HEK293T (cell line): ENCODE data around the gene ICA1.

ENCODE experiments used
- CTCF ChIA-PET: fragments of 350-600 bp; formaldehyde crosslinking; extraction: SDS; loops from one replicate; lab custom pipeline; 2021; ENCODE audit warnings: antibody characterized with exemption, inconsistent platforms; lab: Yijun Ruan, JAX
- POLR2A ChIA-PET: fragments of 350-600 bp; formaldehyde crosslinking; extraction: SDS; loops from one replicate; lab custom pipeline; 2020; ENCODE audit warnings: antibody characterized with exemption, inconsistent platforms; lab: Yijun Ruan, JAX
- DNase-seq: peaks from one replicate; pipeline ENCODE4 v3.0.0; 2012; ENCODE audit warnings: mixed read lengths; ENCODE audit errors: extremely low spot score
- ARNT ChIP-seq: fragments of 450-650 bp; IDR thresholded peaks from 2 replicates; pipeline ENCODE4 v1.6.1; 2017; ENCODE audit warnings: mild to moderate bottlenecking
- BHLHE40 ChIP-seq: fragments of 450-650 bp; IDR thresholded peaks from 2 replicates; pipeline ENCODE4 v1.6.1; 2016; ENCODE audit warnings: mild to moderate bottlenecking, moderate library complexity, borderline replicate concordance
- CTBP1 ChIP-seq: fragments of 450-650 bp; IDR thresholded peaks from 2 replicates; pipeline ENCODE4 v1.6.1; 2016; ENCODE audit warnings: borderline replicate concordance
- ELF4 ChIP-seq: fragments of 450-650 bp; IDR thresholded peaks from 2 replicates; pipeline ENCODE4 v1.6.1; 2017; ENCODE audit warnings: antibody characterized with exemption
- FOXA1 ChIP-seq: fragments of 450-650 bp; IDR thresholded peaks from 2 replicates; pipeline ENCODE4 v1.6.1; 2016; ENCODE audit warnings: mild to moderate bottlenecking
- FOXK2 ChIP-seq: fragments of 450-650 bp; IDR thresholded peaks from 2 replicates; pipeline ENCODE4 v1.6.1; 2016; ENCODE audit warnings: mild to moderate bottlenecking
- FOXM1 ChIP-seq: fragments of 450-650 bp; IDR thresholded peaks from 2 replicates; pipeline ENCODE4 v1.6.1; 2017; ENCODE audit warnings: mild to moderate bottlenecking, borderline replicate concordance
- HDGF ChIP-seq: fragments of 450-650 bp; IDR thresholded peaks from 2 replicates; pipeline ENCODE4 v1.6.1; 2017; ENCODE audit warnings: antibody characterized with exemption, borderline replicate concordance
- L3MBTL2 ChIP-seq: fragments of 450-650 bp; conservative IDR thresholded peaks from 2 replicates; pipeline ENCODE4 v1.6.1; 2016; ENCODE audit warnings: mild to moderate bottlenecking
- LEF1 ChIP-seq: fragments of 450-650 bp; IDR thresholded peaks from 2 replicates; pipeline ENCODE4 v1.6.1; 2017; ENCODE audit warnings: mild to moderate bottlenecking, borderline replicate concordance
- NFRKB ChIP-seq: fragments of 450-650 bp; IDR thresholded peaks from 2 replicates; pipeline ENCODE4 v1.6.1; 2016; ENCODE audit warnings: mild to moderate bottlenecking, moderate library complexity
- PKNOX1 ChIP-seq: fragments of 450-650 bp; IDR thresholded peaks from 2 replicates; pipeline ENCODE4 v1.6.1; 2016
- SP1 ChIP-seq: fragments of 450-650 bp; IDR thresholded peaks from 2 replicates; pipeline ENCODE4 v1.6.1; 2017
- SUZ12 ChIP-seq: fragments of 450-650 bp; IDR thresholded peaks from 2 replicates; pipeline ENCODE4 v1.6.1; 2016; ENCODE audit warnings: mild to moderate bottlenecking
- TARDBP ChIP-seq: fragments of 450-650 bp; IDR thresholded peaks from 2 replicates; pipeline ENCODE4 v1.6.1; 2016
- ZNF384 ChIP-seq: fragments of 450-650 bp; IDR thresholded peaks from 2 replicates; pipeline ENCODE4 v1.6.1; 2016

The ICA1 gene

GRCh38 chr7:8295638-8296361 lies 33.8 kb upstream of the ICA1 start:
- POLR2A ChIA-PET, result interaction anchor here (0.6 to 0.7 kb wide), 2 partner anchors 614 to 655 kb away, joined by 3 read pairs; partner anchors contain the start of gene UMAD1
- DNase-seq, result peak; percentile 64
- TF ChIP-seq HDGF (no peak), FOXM1 (no peak), PKNOX1 (no peak), BHLHE40 (no peak), ZNF384 (no peak), TARDBP (no peak), ARNT (no peak), NFRKB (no peak), LEF1 (no peak), SUZ12 (no peak), ELF4 (no peak), L3MBTL2 (no peak), SP1 (no peak), FOXK2 (no peak), CTBP1 (no peak), FOXA1 (no peak)
- CTCF ChIA-PET, result interaction anchor here (0.6 to 1.7 kb wide), 6 partner anchors 8 to 615 kb away, joined by 3 to 4 read pairs (median 3); partner anchors contain the start of gene ICA1

- ChIA-PET CTCF (no interaction called here), POLR2A (no interaction called here)
- no peak for DNase-seq
- TF ChIP-seq LEF1 (no peak), HDGF (no peak), FOXK2 (no peak), CTBP1 (no peak), FOXM1 (no peak)
Measured at GRCh38 chr7:8291397-8292141, 29.6 kb upstream of the ICA1 start.

- CTCF ChIA-PET, result no interaction called here
- DNase-seq, result peak; percentile 21
- POLR2A ChIA-PET, result no interaction called here
- TF ChIP-seq ZNF384 (no peak), NFRKB (no peak), PKNOX1 (no peak), ELF4 (no peak), FOXM1 (no peak), TARDBP (no peak)
Measured at GRCh38 chr7:8290645-8291308, 28.8 kb upstream of the ICA1 start.

- CTCF ChIA-PET, result no interaction called here
Measured at GRCh38 chr7:8286118-8286517, 24.2 kb upstream of the ICA1 start.

GRCh38 chr7:8285155-8285554 lies 23.2 kb upstream of the ICA1 start:
- POLR2A ChIA-PET, result no interaction called here
- no peak for TF ChIP-seq TARDBP
- TF ChIP-seq FOXM1, result no peak
- no peak for TF ChIP-seq FOXA1
- TF ChIP-seq FOXK2, result no peak
- TF ChIP-seq L3MBTL2, result no peak
- no peak for TF ChIP-seq BHLHE40
- no peak for TF ChIP-seq SUZ12
- no peak for DNase-seq
- CTCF ChIA-PET, result interaction anchor here (0.6 kb wide), 1 partner anchor 1181 kb away, joined by 3 read pairs; no protein-coding TSS in a partner anchor

More at GRCh38 chr7:8286118-8286517, 24.2 kb upstream of the ICA1 start:
- TF ChIP-seq ZNF384 (no peak), FOXM1 (no peak), TARDBP (no peak), HDGF (no peak), FOXK2 (no peak), ELF4 (no peak), FOXA1 (no peak), BHLHE40 (no peak), SUZ12 (no peak), PKNOX1 (no peak), LEF1 (no peak), NFRKB (no peak)
- POLR2A ChIA-PET, result no interaction called here
- no peak for DNase-seq
